Measurements from ENCODE around the gene SPATA46. TPM values are rescaled to one million over a fixed set of nuclear protein-coding genes. Genes with fewer than 3 reads are reported as not detected.

SPATA46 gene
- total and polyA plus RNA-seq, 12 donors, result not detected

DNA sequence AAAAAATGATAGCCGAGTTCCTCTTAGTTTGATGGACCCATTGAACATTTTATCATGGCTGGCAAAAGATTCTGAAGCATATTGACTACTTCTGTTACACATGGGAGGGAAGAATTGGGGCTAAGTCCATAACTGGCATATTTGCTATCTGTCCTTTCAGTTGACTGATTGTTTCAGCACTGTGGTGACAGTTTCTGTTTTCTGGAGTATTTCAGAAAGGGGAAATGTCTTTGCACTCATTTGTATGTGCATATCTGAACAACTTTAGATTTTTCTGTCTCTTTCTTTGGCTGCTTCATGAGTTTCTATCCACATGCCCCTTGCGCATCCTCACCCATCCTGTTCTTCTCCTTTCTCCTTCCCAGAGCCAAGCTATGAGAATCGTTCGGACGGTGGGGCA, 33.2 kb downstream of the SPATA46 start:
- Histone ChIP-seq H3K36me3 (replicated peaks in 1 of 2) (no peaks in the 10 kb centered on the region), H3K9me3 (replicated peaks in 1 of 3) (no peaks in the 10 kb centered on the region), H3K4me1 (replicated peaks in 1 of 2) (no peaks in the 10 kb centered on the region), H3K4me3 (no peak overlapping the region), H3K27ac (no peak overlapping the region), H3K27me3 (no peaks in the 10 kb centered on the region)
- no peak for DNase-seq
- intact Hi-C loops (cut with DNase I), result no loop called here
- WGBS, 4 donors, result 84 to 94% (median 88%) methylated on average over 5 of the region's 5 CpGs
- TF ChIP-seq, protein P1, sequence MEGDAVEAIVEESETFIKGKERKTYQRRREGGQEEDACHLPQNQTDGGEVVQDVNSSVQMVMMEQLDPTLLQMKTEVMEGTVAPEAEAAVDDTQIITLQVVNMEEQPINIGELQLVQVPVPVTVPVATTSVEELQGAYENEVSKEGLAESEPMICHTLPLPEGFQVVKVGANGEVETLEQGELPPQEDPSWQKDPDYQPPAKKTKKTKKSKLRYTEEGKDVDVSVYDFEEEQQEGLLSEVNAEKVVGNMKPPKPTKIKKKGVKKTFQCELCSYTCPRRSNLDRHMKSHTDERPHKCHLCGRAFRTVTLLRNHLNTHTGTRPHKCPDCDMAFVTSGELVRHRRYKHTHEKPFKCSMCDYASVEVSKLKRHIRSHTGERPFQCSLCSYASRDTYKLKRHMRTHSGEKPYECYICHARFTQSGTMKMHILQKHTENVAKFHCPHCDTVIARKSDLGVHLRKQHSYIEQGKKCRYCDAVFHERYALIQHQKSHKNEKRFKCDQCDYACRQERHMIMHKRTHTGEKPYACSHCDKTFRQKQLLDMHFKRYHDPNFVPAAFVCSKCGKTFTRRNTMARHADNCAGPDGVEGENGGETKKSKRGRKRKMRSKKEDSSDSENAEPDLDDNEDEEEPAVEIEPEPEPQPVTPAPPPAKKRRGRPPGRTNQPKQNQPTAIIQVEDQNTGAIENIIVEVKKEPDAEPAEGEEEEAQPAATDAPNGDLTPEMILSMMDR (IDR thresholded peaks at IDR 0.05), result no peak
- no peak for TF ChIP-seq POLR2A (IDR thresholded peaks at IDR 0.05)

DNA sequence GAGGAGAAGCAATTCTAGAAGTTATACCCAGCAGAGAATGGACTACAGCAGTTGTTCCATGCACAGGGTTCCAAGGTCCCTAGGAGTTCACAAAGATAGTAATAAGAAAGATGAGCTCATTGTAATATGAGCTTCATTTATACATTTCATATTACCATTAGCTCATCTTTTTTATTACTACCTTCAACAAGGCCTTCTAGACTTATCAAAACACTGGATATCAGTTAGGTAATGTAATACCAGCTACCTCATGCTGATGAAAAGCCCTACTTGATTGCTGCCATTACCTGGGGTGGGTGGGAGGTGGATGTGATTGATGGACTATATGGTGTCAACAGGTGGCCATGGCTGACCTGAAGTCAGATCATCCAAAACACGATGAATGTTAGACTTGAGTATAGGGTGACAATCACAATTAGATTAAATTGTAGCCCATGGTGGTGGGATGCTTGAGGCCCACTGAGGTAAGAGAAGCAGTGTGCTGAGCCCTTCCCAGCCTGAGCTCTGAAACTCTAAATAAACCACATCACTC, 34.1 kb downstream of the SPATA46 start:
- TF ChIP-seq, protein P1 (IDR thresholded peaks at IDR 0.05), result no peak
- no peak for TF ChIP-seq POLR2A (IDR thresholded peaks at IDR 0.05)
- intact Hi-C loops (cut with DNase I), result no loop called here
- H3K27me3 ChIP-seq, result no peaks in the 10 kb centered on the region
- no peak overlapping the region for H3K4me3 ChIP-seq
- H3K27ac ChIP-seq, result no peak overlapping the region
- H3K4me1 ChIP-seq (replicated peaks in 1 of 2), result no peaks in the 10 kb centered on the region
- no peak for DNase-seq
- H3K36me3 ChIP-seq (replicated peaks in 1 of 2), result no peaks in the 10 kb centered on the region
- 86 to 100% (median 94%) methylated on average over 1 of the region's 1 CpG for WGBS, 4 donors
- H3K9me3 ChIP-seq (replicated peaks in 1 of 3), result no peaks in the 10 kb centered on the region

DNA sequence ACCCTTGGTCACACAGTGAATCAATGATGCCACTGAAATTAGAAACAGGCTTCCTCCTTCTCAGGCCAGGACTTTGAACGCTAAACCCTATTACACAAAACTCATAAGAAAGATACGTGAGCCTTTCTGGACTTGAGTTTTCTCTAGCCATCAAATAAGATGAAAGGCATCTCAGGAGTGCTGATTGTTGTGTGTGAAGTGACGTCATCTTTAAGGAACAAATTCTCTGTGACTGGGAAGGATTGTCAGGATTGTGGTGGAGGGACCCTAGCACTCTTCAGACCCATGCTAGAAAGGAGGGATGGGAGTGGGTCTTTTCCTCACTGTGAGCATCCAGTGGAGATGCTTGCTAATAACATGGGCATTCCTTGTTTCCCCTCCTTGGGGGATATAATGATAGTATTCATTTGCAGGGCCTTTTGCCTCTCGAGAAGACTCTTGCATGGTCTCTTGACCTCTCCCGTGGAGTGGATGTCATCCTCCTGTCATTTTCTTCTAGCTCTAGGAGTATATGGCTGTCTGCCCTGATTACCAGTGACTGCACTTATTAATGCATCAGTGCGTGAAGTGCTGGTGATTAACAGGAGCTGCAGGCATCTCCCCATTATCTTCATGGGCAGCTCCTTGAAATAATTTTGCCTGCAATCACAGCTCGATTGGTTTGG, 39.9 kb downstream of the SPATA46 start:
- no peaks in the 10 kb centered on the region for H3K36me3 ChIP-seq (replicated peaks in 1 of 2)
- TF ChIP-seq, protein P1 (IDR thresholded peaks at IDR 0.05), result no peak
- no peak for TF ChIP-seq POLR2A (IDR thresholded peaks at IDR 0.05)
- H3K27ac ChIP-seq, result no peak overlapping the region
- no peaks in the 10 kb centered on the region for H3K4me1 ChIP-seq (replicated peaks in 1 of 2)
- no peak overlapping the region for H3K4me3 ChIP-seq
- H3K9me3 ChIP-seq (replicated peaks in 1 of 3), result no peaks in the 10 kb centered on the region
- no peaks in the 10 kb centered on the region for H3K27me3 ChIP-seq
- intact Hi-C loops (cut with DNase I), result no loop called here
- DNase-seq, result no peak
- WGBS, 4 donors, result 77 to 83% (median 81%) methylated on average over 7 of the region's 7 CpGs

DNA sequence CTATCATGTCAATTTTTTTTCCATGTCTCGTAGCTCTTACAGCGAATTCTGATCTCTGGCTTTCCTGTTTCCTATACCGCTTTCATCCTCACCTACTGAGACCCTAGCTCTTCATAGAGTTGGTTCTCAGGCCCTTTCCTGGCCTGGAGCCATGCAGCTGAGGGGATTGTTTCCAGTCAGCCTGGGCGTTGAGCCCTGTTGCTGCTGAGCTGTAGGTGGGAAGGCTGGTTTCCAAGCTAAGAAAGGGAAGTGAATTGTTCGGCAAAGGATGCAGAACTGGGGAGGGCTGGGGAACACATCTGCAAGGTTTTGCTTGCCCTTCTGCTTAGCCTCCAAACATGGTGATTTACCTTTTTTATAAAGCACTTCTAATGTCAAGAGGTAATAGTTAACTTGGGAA, 41.5 kb downstream of the SPATA46 start:
- WGBS, 4 donors, result 83 to 95% (median 86%) methylated on average over 4 to 5 of the region's 5 CpGs
- intact Hi-C loops (cut with DNase I), result no loop called here

More for the DNA sequence above, 41.5 kb downstream of the SPATA46 start:
- Histone ChIP-seq H3K4me1 (replicated peaks in 1 of 2) (no peaks in the 10 kb centered on the region), H3K27me3 (no peaks in the 10 kb centered on the region), H3K36me3 (replicated peaks in 1 of 2) (no peaks in the 10 kb centered on the region), H3K27ac (no peak overlapping the region), H3K4me3 (no peak overlapping the region), H3K9me3 (replicated peaks in 1 of 3) (no peaks in the 10 kb centered on the region)
- no peak for TF ChIP-seq POLR2A (IDR thresholded peaks at IDR 0.05)
- TF ChIP-seq, protein P1 (IDR thresholded peaks at IDR 0.05), result no peak
- DNase-seq, result no peak
